ENCODE data around the gene MYL3.

- no peak for TF ChIP-seq CTCF (conservative IDR thresholded peaks at IDR 0.05)
- no peak for TF ChIP-seq ZFX (IDR thresholded peaks at IDR 0.05)
Observed at GRCh38 chr3:46900007-46900292, 36.7 kb upstream of the MYL3 start.
